ENCODE results near the gene UBE3D. TPM values are rescaled to one million over a fixed set of nuclear protein-coding genes. Genes with fewer than 3 reads are reported as not detected.

UBE3D gene
- total RNA-seq, 4 donors from 2014 or later: 6.1 to 30.3 (median 14.4) TPM

DNA sequence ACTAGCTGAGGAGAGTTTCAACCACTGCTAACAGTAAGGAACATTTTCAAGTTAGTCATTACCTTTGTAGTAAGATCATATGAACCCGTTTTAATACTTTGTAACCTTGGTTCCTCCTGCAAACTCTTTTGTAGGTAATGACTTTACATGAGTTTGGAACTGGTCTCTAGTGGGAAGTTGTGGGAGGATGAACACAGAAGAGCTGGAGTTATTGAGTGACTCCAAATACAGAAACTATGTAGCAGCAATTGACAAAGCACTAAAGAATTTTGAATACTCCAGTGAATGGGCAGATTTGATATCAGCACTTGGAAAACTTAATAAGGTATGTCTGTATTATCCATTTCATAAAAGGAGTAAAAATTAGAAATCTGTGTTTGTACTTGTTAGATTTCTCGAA lies 31.1 kb upstream of the UBE3D start:
- no peak for DNase-seq
- H3K27me3 ChIP-seq: no peaks in the 10 kb centered on the region
- peaks cover 2 to 9% (median 2%) of the 10 kb centered on the region in 4 donors for H3K4me1 ChIP-seq
- no peak overlapping the region for H3K27ac ChIP-seq
- H3K36me3 ChIP-seq: peaks cover 0 to 6% (median 0%) of the 10 kb centered on the region in 4 donors
- TF ChIP-seq POLR2A (IDR thresholded peaks at IDR 0.05) (no peak), EP300 (IDR thresholded peaks at IDR 0.05; ENCODE audit: low read depth) (no peak), POLR2AphosphoS5 (IDR thresholded peaks at IDR 0.05) (no peak)
- TF ChIP-seq, protein P1, sequence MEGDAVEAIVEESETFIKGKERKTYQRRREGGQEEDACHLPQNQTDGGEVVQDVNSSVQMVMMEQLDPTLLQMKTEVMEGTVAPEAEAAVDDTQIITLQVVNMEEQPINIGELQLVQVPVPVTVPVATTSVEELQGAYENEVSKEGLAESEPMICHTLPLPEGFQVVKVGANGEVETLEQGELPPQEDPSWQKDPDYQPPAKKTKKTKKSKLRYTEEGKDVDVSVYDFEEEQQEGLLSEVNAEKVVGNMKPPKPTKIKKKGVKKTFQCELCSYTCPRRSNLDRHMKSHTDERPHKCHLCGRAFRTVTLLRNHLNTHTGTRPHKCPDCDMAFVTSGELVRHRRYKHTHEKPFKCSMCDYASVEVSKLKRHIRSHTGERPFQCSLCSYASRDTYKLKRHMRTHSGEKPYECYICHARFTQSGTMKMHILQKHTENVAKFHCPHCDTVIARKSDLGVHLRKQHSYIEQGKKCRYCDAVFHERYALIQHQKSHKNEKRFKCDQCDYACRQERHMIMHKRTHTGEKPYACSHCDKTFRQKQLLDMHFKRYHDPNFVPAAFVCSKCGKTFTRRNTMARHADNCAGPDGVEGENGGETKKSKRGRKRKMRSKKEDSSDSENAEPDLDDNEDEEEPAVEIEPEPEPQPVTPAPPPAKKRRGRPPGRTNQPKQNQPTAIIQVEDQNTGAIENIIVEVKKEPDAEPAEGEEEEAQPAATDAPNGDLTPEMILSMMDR (IDR thresholded peaks at IDR 0.05): no peak
- H3K4me3 ChIP-seq: no peak overlapping the region
- intact Hi-C loops (cut with DNase I; ENCODE audit: low total_unique reads): no loop called here
- H3K9me3 ChIP-seq: no peaks in the 10 kb centered on the region
- in situ Hi-C loops (cut with MboI; ENCODE audit: low pct_ligation_motif_present in 1 of 4, low pct_unique_long_range_greater_than_20kb in 1 of 4, low sequenced_read_pairs in 3 of 4): no loop called here
- 83 to 93% methylated on average over 2 of the region's 2 CpGs for WGBS, 2 donors (ENCODE audit: low coverage in 1 of 2)

DNA sequence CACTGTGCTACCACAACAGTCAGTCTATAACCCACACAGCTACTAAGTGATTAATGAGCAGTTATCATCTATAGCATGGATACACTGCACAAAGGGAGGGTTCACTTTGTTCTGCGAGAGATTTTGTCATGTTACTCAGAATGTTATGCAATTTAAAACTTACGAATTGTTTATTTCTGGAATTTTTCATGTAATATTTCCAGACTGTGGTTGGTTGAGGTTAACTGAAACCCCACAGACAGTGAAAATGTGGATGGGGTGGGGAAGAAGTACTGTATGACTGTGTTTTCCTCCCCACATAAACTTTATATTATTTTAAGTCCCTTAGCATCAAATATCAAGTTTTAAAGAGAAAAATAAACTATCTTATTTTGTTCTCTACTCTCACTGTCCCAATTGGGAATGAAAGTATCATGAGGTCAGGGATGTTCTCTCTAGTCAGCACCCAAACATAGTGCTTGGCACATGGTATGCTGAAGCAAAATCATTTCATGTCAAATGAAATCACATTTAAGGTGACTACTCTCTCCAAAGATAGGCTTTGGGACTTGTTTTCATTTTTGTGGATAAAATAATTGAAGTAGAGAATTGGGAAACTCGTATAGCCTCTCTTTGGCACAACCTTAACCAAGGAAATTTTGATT lies 27.2 kb upstream of the UBE3D start:
- Histone ChIP-seq H3K27ac (no peak overlapping the region), H3K4me1 (peaks cover 4 to 12% (median 6%) of the 10 kb centered on the region in 4 donors), H3K27me3 (no peaks in the 10 kb centered on the region), H3K36me3 (peaks cover 0 to 4% (median 0%) of the 10 kb centered on the region in 4 donors), H3K9me3 (no peaks in the 10 kb centered on the region), H3K4me3 (no peak overlapping the region)
- no peak for DNase-seq
- 39 to 69% methylated on average over 3 of the region's 3 CpGs for WGBS, 2 donors (ENCODE audit: low coverage in 1 of 2)
- intact Hi-C loops (cut with DNase I; ENCODE audit: low total_unique reads) (no loop called here), in situ Hi-C loops (cut with MboI; ENCODE audit: low pct_ligation_motif_present in 1 of 4, low pct_unique_long_range_greater_than_20kb in 1 of 4, low sequenced_read_pairs in 3 of 4) (no loop called here)
- no peak for TF ChIP-seq POLR2A (IDR thresholded peaks at IDR 0.05)

DNA sequence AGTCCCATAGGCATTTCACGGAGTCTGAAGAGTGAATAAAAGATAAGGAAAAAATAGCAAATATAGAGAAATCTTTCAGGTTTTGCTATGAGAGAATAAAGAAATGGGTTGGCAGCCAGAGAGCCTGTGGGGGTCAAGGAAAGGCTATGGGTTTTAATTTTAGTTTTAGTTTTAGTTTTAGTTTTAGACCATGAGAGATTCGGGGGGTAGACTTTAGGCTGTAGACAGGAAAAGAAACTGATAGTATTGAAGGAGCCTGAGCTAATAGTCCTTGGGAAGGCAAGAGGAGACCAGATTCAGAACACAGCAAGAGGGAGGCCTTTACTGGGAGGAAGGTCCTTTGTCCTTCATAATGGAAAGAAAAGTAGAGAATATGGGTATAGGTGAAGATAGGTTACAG lies 21.1 kb upstream of the UBE3D start:
- no peak for TF ChIP-seq POLR2A (IDR thresholded peaks at IDR 0.05)
- 56 to 71% methylated on average over 2 of the region's 2 CpGs for WGBS, 2 donors (ENCODE audit: low coverage in 1 of 2)
- Histone ChIP-seq H3K27me3 (no peaks in the 10 kb centered on the region), H3K36me3 (no peaks in the 10 kb centered on the region), H3K27ac (no peak overlapping the region), H3K4me3 (no peak overlapping the region), H3K4me1 (peaks cover 2 to 5% (median 3%) of the 10 kb centered on the region in 4 donors), H3K9me3 (no peaks in the 10 kb centered on the region)
- in situ Hi-C loops (cut with MboI; ENCODE audit: low pct_ligation_motif_present in 1 of 4, low pct_unique_long_range_greater_than_20kb in 1 of 4, low sequenced_read_pairs in 3 of 4) (no loop called here), intact Hi-C loops (cut with DNase I; ENCODE audit: low total_unique reads) (no loop called here)
- no peak for DNase-seq

DNA sequence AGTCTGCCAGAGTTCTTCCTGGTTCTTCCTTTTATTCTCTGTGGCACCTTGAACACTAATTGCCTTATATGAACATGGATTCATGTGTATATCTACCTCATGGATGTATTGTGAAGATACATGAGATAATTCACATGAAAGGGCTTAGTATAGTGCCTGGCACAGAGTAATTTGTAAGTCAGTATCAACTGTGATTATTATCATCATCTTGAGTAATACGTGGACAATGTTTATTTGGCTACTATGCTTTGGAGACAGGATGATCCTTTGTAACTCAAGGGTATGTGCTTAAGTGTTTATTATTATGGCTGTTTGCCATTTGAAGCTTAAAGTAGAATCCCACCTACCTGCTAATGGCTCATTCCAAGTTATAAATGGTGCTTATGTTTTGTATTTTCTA lies 17.8 kb upstream of the UBE3D start:
- Histone ChIP-seq H3K27me3 (no peaks in the 10 kb centered on the region), H3K36me3 (no peaks in the 10 kb centered on the region), H3K27ac (no peak overlapping the region), H3K4me1 (no peaks in the 10 kb centered on the region), H3K4me3 (no peak overlapping the region), H3K9me3 (no peaks in the 10 kb centered on the region)
- TF ChIP-seq, protein P1 (IDR thresholded peaks at IDR 0.05): no peak
- TF ChIP-seq POLR2A (IDR thresholded peaks at IDR 0.05) (no peak), POLR2AphosphoS5 (IDR thresholded peaks at IDR 0.05) (no peak), EP300 (IDR thresholded peaks at IDR 0.05; ENCODE audit: low read depth) (no peak)
- intact Hi-C loops (cut with DNase I; ENCODE audit: low total_unique reads) (no loop called here), in situ Hi-C loops (cut with MboI; ENCODE audit: low pct_ligation_motif_present in 1 of 4, low pct_unique_long_range_greater_than_20kb in 1 of 4, low sequenced_read_pairs in 3 of 4) (no loop called here)
- 71 to 78% methylated on average over 1 of the region's 1 CpG for WGBS, 2 donors (ENCODE audit: low coverage in 1 of 2)
- no peak for DNase-seq

DNA sequence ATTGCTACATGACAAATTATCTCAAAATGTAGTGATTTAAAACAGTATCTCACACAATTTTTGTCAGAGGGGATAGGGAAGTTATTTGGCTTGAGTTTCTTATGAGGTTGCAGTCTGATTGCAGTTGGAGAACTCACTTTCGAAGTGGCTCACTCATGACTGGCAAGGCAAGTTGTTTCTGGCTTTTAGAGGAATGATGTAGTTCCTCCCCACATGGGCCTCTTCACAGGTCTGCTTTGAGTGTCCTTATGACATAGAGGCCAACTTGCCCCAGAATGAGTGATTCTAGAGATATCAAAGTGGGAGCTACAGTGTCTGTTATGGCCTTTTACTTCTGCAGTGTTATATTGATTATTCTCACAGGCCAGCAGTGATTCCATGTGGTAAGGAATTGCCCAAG lies 8.0 kb upstream of the UBE3D start:
- peaks cover 4 to 33% (median 21%) of the 10 kb centered on the region in 4 donors for H3K4me1 ChIP-seq
- no peaks in the 10 kb centered on the region for H3K36me3 ChIP-seq
- intact Hi-C loops (cut with DNase I; ENCODE audit: low total_unique reads) (no loop called here), in situ Hi-C loops (cut with MboI; ENCODE audit: low pct_ligation_motif_present in 1 of 4, low pct_unique_long_range_greater_than_20kb in 1 of 4, low sequenced_read_pairs in 3 of 4) (loop anchor here in 1 of 4 donors (25.0 kb wide), 1 partner anchor 439 kb away; the partner anchor contains the start of gene PRSS35)
- 74% methylated on average over 1 of the region's 1 CpG; no CpG with 5 or more reads in 1 of the 2 donors for WGBS, 2 donors (ENCODE audit: low coverage in 1 of 2)
- H3K9me3 ChIP-seq: no peaks in the 10 kb centered on the region
- no peak for DNase-seq
- no peaks in the 10 kb centered on the region for H3K27me3 ChIP-seq
- no peak overlapping the region for H3K4me3 ChIP-seq
- TF ChIP-seq, protein P1 (IDR thresholded peaks at IDR 0.05): no peak
- no peak for TF ChIP-seq POLR2A (IDR thresholded peaks at IDR 0.05)
- no peak for TF ChIP-seq EP300 (IDR thresholded peaks at IDR 0.05; ENCODE audit: low read depth)
- TF ChIP-seq POLR2AphosphoS5 (IDR thresholded peaks at IDR 0.05): no peak
- H3K27ac ChIP-seq: no peak overlapping the region

All from transverse colon (tissue), 4 donors.